Femur (tissue), 1 donor: ENCODE data around the gene VTI1B.

Experiments
- DNase-seq: peaks from one replicate; pipeline ENCODE4 v3.0.0-alpha.2; 2017

Gene VTI1B

DNA sequence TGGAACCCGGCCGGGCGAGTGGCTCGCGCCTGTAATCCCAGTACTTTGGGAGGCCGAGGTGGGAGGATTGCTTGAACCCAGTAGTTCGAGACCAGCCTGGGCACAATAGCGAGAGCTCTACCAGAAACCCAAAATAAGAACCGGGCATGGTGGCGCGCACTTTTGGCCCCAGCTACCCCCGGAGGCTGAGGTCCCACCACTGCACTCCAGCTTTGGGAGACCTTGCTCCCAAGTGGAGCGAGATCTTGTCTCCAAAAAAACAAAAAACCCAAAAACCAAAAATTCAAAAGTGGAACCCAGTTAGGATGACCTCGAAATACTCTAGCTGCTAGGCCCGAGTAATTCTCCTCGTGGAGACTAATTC, 769 bp upstream of the VTI1B start:
- no peak for DNase-seq

DNA sequence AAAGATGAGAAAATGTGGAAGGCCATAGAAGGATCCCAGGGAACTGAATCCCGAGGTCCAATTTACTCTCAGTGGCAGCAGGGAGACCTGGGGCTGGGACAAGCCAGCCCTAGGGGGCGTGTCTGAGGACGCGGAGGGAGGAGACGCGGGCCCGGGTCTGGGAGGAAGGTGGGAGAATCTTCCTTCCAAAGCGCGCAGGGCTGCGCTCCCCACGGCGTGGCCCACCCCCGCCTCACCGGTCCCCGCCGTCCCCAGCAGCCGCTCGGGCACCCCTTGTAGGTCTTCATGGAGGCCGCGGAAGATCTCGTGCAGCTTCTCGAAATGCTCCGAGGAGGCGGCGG, 323 bp downstream of the VTI1B start:
- DNase-seq = peak; percentile 76

GRCh38 chr14:67673451-67673850, 981 bp downstream of the VTI1B start:
- DNase-seq = no peak

DNA sequence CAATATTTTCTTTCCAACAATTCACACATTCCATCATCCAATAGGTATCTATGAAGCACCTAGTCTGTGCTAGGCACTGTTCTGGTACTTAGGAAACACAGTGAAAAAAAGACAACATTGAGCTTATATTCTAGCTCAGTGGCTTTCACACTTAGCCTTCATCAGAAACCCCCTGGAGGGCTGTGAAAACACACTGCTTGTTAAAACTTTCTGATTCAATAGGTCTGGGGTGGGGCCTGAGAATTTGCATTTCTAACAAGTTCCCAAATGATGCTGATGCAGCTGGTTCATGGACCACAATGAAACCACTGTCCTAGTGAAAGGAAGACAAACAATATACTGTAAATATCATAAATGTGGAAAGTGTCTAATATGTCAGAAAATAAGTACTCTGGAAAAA, 5.9 kb downstream of the VTI1B start:
- no peak for DNase-seq

DNA sequence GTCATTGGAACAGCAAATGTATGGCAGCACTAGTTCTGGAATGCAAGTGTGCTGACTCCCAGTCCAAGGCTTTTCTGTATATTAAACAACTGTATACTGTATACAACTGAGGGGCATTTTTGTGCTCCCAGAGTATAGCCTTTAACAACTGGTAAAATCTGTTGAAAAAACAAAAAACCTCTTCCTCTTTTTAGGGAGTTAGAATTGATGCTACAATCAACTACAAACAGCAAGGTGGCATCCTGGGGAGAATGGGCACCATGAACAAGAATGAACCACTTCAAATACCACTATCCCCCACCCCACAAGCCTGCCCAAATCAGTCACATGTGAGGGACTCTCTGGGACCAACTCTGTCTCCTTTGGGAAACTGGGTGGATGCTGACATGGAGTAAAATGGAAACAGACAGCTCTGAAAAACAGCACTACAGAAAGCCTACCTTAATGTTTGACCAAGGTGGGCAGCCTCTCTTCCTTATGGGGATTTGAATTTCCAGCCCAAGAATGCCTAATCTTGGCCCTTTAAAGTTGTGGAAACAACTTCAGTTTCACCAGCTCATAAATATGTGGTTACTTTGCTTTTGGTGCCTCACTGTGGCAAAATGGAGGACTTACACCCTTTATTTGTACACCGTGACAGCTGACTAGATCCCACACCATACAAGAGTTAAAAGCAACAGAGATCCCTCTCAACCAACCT, 7.5 kb downstream of the VTI1B start:
- DNase-seq = no peak

GRCh38 chr14:67665868-67666267, 8.6 kb downstream of the VTI1B start:
- DNase-seq = no peak

DNA sequence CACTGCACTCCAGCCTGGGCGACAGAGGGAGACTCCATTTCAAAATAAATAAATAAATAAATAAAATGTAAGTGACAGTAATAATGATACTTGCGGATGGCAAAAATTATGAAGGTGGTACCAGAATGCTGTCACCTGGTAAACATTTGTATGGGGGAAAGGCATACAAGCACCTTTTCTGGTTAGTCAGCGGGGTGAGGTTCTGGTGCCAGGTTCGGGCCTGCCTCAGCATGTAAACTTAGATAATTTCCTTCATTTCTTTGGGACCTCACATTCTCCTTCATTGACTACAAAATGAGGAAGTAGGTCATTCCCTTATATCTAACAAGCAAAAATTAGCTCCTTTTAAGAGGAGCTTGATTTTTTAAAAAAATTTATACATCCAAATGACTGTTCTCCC, 10.8 kb downstream of the VTI1B start:
- no peak for DNase-seq

DNA sequence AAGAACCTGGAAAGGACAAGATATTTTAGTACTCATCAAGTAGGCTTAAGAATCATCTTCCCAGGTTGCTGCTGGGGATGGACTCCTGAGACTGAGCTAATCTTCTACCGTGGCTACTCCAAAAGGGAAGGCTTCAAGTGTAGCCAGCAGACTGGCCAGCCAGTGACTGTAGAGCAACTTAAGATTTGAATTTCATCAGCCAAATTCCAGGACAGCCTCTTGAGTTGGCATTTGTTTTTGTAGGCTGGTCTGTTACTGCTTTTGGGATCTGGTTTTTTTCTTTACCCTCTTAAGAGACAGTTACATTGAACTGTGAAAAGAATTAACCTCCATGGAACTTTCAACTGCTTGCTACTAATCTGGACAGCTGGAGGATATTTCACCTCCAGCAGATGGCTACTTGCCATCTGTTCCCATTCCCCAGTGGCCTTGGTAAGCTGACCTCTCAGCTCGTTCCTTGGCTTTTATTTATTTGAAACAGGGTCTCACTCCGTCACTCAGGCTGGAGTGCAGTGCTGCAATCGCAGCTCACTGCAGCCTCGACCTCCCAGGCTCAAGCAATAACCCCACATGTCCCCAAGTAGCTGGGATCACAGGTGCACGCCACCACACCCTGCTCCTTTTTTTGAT, 20.7 kb downstream of the VTI1B start:
- no peak for DNase-seq

GRCh38 chr14:67652189-67652588, 22.2 kb downstream of the VTI1B start:
- DNase-seq = no peak

GRCh38 chr14:67650694-67651093, 23.7 kb downstream of the VTI1B start:
- no peak for DNase-seq

- no peak for DNase-seq
These were observed 24.3 kb downstream of the VTI1B start for GRCh38 chr14:67650151-67650550.

DNA sequence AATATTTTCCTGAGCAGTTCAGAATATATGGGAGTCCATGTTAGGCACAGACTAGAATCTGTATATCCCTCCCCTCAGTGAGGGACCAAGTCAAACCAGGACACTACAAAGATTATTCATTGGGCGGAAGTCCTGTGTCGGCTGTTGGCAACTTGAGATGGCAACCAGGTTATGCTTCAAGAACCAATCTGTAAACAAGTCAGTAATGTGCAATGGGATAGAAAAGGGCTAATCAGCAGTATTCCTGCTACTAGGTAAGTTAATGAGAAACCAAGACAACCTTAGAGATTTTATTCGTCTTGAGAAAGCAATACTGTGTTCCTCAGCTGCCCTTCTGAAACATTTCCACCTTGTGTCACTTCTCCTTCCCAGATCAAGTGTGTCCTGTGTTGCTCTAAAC, 28.3 kb downstream of the VTI1B start:
- no peak for DNase-seq

GRCh38 chr14:67645414-67645813, 29.0 kb downstream of the VTI1B start:
- no peak for DNase-seq

- DNase-seq = no peak
These were observed 30.0 kb downstream of the VTI1B start for GRCh38 chr14:67644428-67644827.

DNA sequence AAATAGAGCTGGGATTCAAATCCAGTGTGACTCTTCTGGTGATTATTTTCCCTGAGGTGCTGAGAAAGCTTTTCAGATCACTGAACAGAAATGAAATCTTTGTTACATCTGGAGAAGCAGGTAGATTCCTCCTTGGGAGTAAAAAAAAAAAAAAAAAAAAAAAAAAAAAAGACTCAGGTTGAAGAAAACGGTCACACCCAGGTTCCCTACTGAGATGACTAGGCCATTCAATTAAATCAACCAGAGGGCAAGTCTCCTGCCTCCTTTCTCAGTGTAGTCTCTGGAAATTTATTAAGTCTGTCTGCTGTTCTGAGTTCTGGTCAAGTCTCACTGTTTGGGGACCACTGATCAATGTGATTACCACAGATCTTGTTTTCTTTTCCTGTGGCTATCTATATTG, 30.7 kb downstream of the VTI1B start:
- no peak for DNase-seq

- no peak for DNase-seq
These were observed 32.3 kb downstream of the VTI1B start for GRCh38 chr14:67641902-67642749.

DNA sequence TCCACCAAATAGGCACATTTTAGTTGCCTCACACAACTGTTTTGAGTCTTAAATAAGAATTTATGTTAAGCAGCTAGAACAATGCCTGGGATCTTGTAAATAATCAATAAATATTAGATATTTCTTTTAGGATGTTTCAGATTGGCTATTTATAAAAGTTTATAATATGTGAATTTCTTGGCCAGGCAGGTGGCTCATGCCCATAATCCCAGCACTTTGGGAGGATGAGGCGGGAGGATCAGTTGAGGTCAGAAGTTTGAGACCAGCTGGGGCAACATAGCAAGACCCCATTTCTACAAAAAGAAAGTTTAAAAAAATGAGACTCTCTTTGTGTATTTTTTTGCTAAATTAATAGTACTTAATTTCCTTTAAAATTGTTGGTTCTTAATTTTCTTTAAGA, 33.0 kb downstream of the VTI1B start:
- no peak for DNase-seq

DNA sequence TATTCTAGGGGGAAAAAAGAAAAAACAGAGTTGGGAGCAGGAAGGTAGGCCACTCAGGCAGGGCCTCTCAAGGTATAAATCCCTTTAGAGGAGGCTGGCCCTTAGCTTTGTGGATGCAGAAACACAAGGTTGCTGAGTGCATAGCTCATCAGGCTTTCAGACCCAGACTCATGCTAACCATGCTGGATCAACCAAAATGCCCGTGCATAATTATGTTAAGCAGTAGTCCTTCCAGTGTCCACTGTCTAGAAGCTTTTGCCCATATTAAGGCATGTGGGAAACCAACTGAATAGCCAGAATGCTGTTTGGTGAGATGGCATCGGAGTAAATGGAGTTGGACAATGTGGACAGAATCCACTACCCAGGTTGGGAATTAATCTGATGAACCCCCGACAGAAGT, 35.8 kb downstream of the VTI1B start:
- no peak for DNase-seq

GRCh38 chr14:67636361-67636919, 38.0 kb downstream of the VTI1B start:
- DNase-seq = no peak

DNA sequence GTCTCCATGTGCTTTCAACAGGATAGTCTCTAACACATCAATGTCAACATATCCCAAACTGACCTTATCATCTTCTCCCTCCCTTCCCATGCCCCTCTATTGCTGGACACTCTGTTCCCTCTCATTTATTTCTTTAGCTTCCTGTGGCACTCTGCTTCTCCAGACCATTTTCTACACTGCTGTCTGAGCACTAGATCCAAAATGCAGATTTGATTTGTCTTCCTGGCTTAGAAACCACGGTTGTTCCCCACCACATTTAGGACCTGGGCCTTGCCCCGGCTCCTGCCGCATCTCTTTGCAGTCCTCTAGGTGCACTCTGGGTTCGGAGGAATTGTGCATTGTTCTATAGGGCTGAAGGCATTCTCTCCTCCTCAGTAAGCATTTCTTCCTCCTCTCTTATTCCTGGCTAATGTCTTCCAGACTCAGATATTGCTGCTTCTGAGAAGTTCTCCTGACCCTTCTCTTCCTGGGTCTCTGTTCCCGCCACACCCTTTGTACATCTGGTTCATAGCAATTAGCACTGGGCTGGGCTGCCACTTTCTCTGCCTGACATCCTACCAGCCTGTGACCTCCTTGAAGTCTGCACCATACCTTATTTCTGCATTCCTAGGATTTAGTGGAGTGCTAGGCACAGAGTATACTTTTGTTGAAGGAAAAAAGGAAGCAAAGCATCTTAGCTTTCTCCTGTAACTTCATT, 40.8 kb downstream of the VTI1B start:
- no peak for DNase-seq

- DNase-seq = no peak
These were observed 43.5 kb downstream of the VTI1B start for GRCh38 chr14:67630938-67631337.

DNA sequence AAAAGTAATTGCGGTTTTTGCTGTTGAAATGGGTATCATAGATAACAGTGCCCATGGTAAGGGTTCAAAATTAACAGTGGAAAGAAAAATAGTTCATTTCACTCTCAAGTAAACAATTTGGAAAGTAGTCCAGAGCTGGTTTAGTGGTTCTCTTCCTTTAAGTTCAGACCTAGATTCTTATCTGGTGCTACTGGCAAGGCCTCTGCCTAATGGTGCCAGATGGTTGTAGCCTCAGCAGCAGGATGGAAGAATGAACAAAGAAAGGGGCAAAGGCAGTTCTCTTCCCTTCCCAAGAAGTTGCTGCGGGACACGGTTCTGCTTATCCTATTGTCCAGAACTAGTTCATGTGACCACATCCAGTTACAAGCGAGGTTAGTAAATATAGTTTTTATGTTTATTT, 44.2 kb downstream of the VTI1B start:
- DNase-seq = no peak

DNA sequence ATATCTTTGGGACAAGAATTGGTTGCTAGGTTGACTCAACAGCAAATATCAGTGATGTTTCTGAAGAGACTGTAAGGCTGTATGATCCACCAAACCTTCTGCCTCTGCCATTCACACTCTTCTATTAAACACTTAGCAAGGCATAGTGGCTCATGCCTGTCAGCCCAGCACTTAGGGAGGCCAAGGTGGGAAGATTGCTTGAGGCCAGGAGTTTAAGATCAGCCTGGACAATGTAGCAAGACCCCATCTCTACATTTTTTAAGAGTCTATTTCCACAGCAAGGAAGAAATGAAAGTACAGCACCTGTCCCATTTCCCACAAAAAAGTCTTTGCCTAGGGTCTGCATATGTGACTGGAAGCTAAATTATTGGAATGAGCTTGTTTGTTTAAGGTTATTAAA, 46.9 kb downstream of the VTI1B start:
- no peak for DNase-seq
